Astrocyte (in vitro differentiated cells and primary cell): ENCODE measurements around the gene ACYP1. TPM values are rescaled to one million over a fixed set of nuclear protein-coding genes. Genes with fewer than 3 reads are reported as not detected.

Experiments
- DNase-seq: peaks from one replicate; pipeline ENCODE4 v3.0.0-alpha.2; 2010; ENCODE audit warnings: low read depth
- FAIRE-seq: peaks from 2 replicates; lab custom pipeline; 2011; peaks lifted over from hg19 to GRCh38; lab: Jason Lieb, UNC
- H2AFZ ChIP-seq: 2 replicates; pipeline ENCODE4 v1.6.0; 2012; ENCODE audit warnings: low read depth, low read length, inconsistent platforms
- H3K27ac ChIP-seq: 2 replicates; pipeline ENCODE4 v1.5.1; 2011; ENCODE audit warnings: low read depth, low read length, inconsistent platforms
- H3K27me3 ChIP-seq: 2 replicates; pipeline ENCODE4 v1.6.0; 2011; ENCODE audit warnings: low read length, inconsistent platforms; ENCODE audit not compliant: insufficient read depth
- H3K36me3 ChIP-seq: 2 replicates; pipeline ENCODE4 v1.5.1; 2011; ENCODE audit warnings: low read length, inconsistent platforms; ENCODE audit not compliant: insufficient read depth
- H3K4me1 ChIP-seq: 2 replicates; pipeline ENCODE4 v1.5.1; 2011; ENCODE audit warnings: low read length, inconsistent platforms; ENCODE audit not compliant: insufficient read depth
- H3K4me2 ChIP-seq: 2 replicates; pipeline ENCODE4 v1.6.0; 2012; ENCODE audit warnings: low read length, inconsistent platforms
- H3K4me3 ChIP-seq: 2 replicates; pipeline ENCODE4 v1.5.1; 2011; ENCODE audit warnings: low read depth, mild to moderate bottlenecking, low read length, inconsistent platforms; ENCODE audit not compliant: insufficient read depth
- H3K79me2 ChIP-seq: 2 replicates; pipeline ENCODE4 v1.6.0; 2012; ENCODE audit warnings: mild to moderate bottlenecking, low read length, inconsistent platforms; ENCODE audit not compliant: insufficient read depth
- H3K9ac ChIP-seq: 2 replicates; pipeline ENCODE4 v1.6.0; 2012; ENCODE audit warnings: mild to moderate bottlenecking, low read length, inconsistent platforms
- H3K9me3 ChIP-seq: 2 replicates; pipeline ENCODE4 v1.5.1; 2012; ENCODE audit warnings: low read depth, mild to moderate bottlenecking, low read length, inconsistent platforms; ENCODE audit not compliant: insufficient read depth
- H4K20me1 ChIP-seq: 2 replicates; pipeline ENCODE4 v1.6.0; 2012; ENCODE audit warnings: low read length, inconsistent platforms; ENCODE audit not compliant: insufficient read depth
- H3K27ac Mint-ChIP-seq: one replicate; pipeline ENCODE4 v1.8.0; 2021; ENCODE audit warnings: mild to moderate bottlenecking, mixed read lengths; ENCODE audit not compliant: unreplicated experiment
- H3K27me3 Mint-ChIP-seq: one replicate; pipeline ENCODE4 v1.8.0; 2021; ENCODE audit warnings: low read depth, mixed read lengths; ENCODE audit not compliant: unreplicated experiment
- H3K36me3 Mint-ChIP-seq: one replicate; pipeline ENCODE4 v1.8.0; 2021; ENCODE audit warnings: low read depth, mixed read lengths; ENCODE audit not compliant: unreplicated experiment
- H3K4me1 Mint-ChIP-seq: one replicate; pipeline ENCODE4 v1.8.0; 2021; ENCODE audit warnings: low read depth, mixed read lengths; ENCODE audit not compliant: unreplicated experiment
- H3K4me3 Mint-ChIP-seq: one replicate; pipeline ENCODE4 v1.8.0; 2021; ENCODE audit warnings: mild to moderate bottlenecking, moderate library complexity, mixed read lengths; ENCODE audit not compliant: unreplicated experiment
- H3K9me3 Mint-ChIP-seq: one replicate; pipeline ENCODE4 v1.8.0; 2021; ENCODE audit warnings: mild to moderate bottlenecking, mixed read lengths; ENCODE audit not compliant: unreplicated experiment
- CTCF ChIP-seq: IDR thresholded peaks from 2 replicates; pipeline ENCODE4 v1.5.1; 2011; ENCODE audit warnings: low read depth, mild to moderate bottlenecking, inconsistent platforms, low read length, moderate library complexity; ENCODE audit not compliant: insufficient read depth
- EZH2 ChIP-seq: IDR thresholded peaks from 2 replicates; pipeline ENCODE4 v1.6.1; 2012; ENCODE audit warnings: mild to moderate bottlenecking, low read length, inconsistent platforms; ENCODE audit not compliant: insufficient read depth
- total RNA-seq: library from RNA; stranded (reverse); gene quantifications from 2 replicates; pipeline ENCODE4 v1.2.1, GENCODE V29; 2021

The ACYP1 gene
- total RNA-seq, 1 donor from 2014 or later, result 8.9 TPM

DNA sequence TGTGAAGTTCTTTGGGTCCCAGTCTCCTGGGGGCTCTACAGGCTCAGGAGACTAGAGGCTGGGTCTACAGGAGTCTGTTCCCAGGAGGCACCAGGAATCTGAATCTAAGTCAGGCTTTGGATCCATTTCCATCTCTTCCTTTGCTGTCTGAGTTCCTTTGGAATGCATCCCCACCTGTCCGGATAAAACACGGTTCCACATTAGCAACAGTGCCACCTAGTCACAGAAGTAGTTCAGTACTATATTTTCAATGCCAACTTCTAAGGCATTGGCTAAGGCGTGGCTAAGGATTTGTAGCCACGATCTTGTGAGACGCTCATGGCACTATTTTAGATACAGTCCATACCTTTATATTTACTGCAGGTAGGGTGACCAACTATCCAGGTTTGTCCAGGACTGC, 20.7 kb upstream of the ACYP1 start:
- no peak for TF ChIP-seq CTCF
- TF ChIP-seq EZH2, result no peak
- Histone ChIP-seq H3K9ac (no peak overlapping the region), H3K27ac (no peak overlapping the region), H3K9me3 (no peaks in the 10 kb centered on the region), H4K20me1 (no peaks in the 10 kb centered on the region), H3K79me2 (no peaks in the 10 kb centered on the region), H3K4me3 (no peak overlapping the region), H3K27me3 (no peaks in the 10 kb centered on the region), H2AFZ (no peak overlapping the region), H3K4me2 (no peak overlapping the region), H3K4me1 (no peaks in the 10 kb centered on the region), H3K36me3 (peaks cover 23% of the 10 kb centered on the region)
- FAIRE-seq (no peak), DNase-seq (no peak)
- no peaks in the 10 kb centered on the region for H3K27me3 Mint-ChIP-seq
- H3K9me3 Mint-ChIP-seq, result no peaks in the 10 kb centered on the region
- no peak overlapping the region for H3K4me3 Mint-ChIP-seq
- H3K4me1 Mint-ChIP-seq, result no peaks in the 10 kb centered on the region
- H3K27ac Mint-ChIP-seq, result no peak overlapping the region
- peaks cover 9% of the 10 kb centered on the region for H3K36me3 Mint-ChIP-seq

- DNase-seq, result no peak
- Mint-ChIP-seq H3K27ac (no peak overlapping the region), H3K9me3 (no peaks in the 10 kb centered on the region), H3K27me3 (no peaks in the 10 kb centered on the region), H3K4me3 (no peak overlapping the region), H3K36me3 (peaks cover 9% of the 10 kb centered on the region), H3K4me1 (no peaks in the 10 kb centered on the region)
- no peaks in the 10 kb centered on the region for H3K27me3 ChIP-seq
- FAIRE-seq, result no peak
- no peaks in the 10 kb centered on the region for H4K20me1 ChIP-seq
- H3K4me3 ChIP-seq, result no peak overlapping the region
- H3K36me3 ChIP-seq, result peaks cover 23% of the 10 kb centered on the region
- H3K27ac ChIP-seq, result no peak overlapping the region
- no peaks in the 10 kb centered on the region for H3K79me2 ChIP-seq
- H3K4me1 ChIP-seq, result no peaks in the 10 kb centered on the region
- H3K9ac ChIP-seq, result no peak overlapping the region
- no peaks in the 10 kb centered on the region for H3K9me3 ChIP-seq
- no peak overlapping the region for H3K4me2 ChIP-seq
- no peak overlapping the region for H2AFZ ChIP-seq
- no peak for TF ChIP-seq EZH2
These were observed 19.4 kb upstream of the ACYP1 start for GRCh38 chr14:75083271-75083670.

DNA sequence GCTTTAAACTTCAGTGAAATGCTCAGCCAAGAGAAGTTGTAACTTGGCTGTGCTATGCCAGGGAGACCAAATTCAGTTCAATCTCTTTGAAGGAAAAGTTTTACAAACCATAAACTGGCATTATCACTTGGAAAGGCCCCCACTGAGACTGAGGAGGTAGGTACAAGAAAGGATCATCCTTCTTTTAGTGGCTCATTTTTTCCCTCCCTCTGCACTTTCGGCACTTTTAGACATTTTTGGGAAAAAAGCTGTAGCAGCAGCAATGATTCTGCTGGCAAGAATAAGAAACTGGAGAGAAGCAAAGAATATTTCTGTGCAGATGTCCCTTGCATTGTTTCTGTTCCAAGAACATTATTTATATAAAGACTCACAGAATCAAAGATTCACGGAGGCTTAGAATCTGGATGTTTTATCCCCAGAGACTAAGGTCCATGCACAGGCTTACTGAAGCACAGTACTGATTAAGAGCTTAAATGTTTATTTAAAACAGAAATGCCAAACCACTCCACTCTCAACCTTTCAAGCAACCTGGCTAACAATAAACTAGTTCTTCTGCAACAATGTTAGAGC, 17.9 kb upstream of the ACYP1 start:
- Histone ChIP-seq H3K36me3 (peaks cover 7% of the 10 kb centered on the region), H4K20me1 (no peaks in the 10 kb centered on the region), H3K4me2 (no peak overlapping the region), H3K4me1 (no peaks in the 10 kb centered on the region), H2AFZ (no peak overlapping the region), H3K27me3 (no peaks in the 10 kb centered on the region), H3K27ac (no peak overlapping the region), H3K9ac (no peak overlapping the region), H3K79me2 (no peaks in the 10 kb centered on the region), H3K9me3 (no peaks in the 10 kb centered on the region), H3K4me3 (no peak overlapping the region)
- Mint-ChIP-seq H3K27ac (no peak overlapping the region), H3K4me3 (no peak overlapping the region), H3K36me3 (peaks cover 6% of the 10 kb centered on the region), H3K9me3 (no peaks in the 10 kb centered on the region), H3K4me1 (no peaks in the 10 kb centered on the region), H3K27me3 (no peaks in the 10 kb centered on the region)
- DNase-seq, result no peak
- FAIRE-seq, result no peak
- TF ChIP-seq CTCF, result no peak
- no peak for TF ChIP-seq EZH2
